Measurements from ENCODE around the gene VCP.

Gene VCP

GRCh38 chr9:35072461-35073278, at the start of gene VCP:
VCP (minus strand) TSS chr9:35072625; CDS start chr9:35072353, 272 bp downstream.
- peak; percentile 100 for DNase-seq (ENCODE audit: low spot score)

- DNase-seq (ENCODE audit: low spot score), result peak; percentile 98
Measured at GRCh38 chr9:35116898-35117551, 44.6 kb upstream of the VCP start.

- DNase-seq (ENCODE audit: low spot score), result no peak
Measured at GRCh38 chr9:35116539-35116897, 44.1 kb upstream of the VCP start.

- DNase-seq (ENCODE audit: low spot score), result peak; percentile 91
Measured at GRCh38 chr9:35115680-35116538, 43.5 kb upstream of the VCP start, which contains the start of gene ATOSB. ATOSB (minus strand) TSS chr9:35115862; CDS start chr9:35108274, 7,588 bp downstream.

GRCh38 chr9:35114840-35115628, 42.6 kb upstream of the VCP start:
- DNase-seq (ENCODE audit: low spot score), result peak; percentile 67

GRCh38 chr9:35114113-35114839, 41.9 kb upstream of the VCP start:
- DNase-seq (ENCODE audit: low spot score), result peak; percentile 88

GRCh38 chr9:35112257-35113020, 40.0 kb upstream of the VCP start:
- DNase-seq (ENCODE audit: low spot score), result no peak

- DNase-seq (ENCODE audit: low spot score), result peak; percentile 100
Measured at GRCh38 chr9:35111001-35111933, 38.8 kb upstream of the VCP start.

- DNase-seq (ENCODE audit: low spot score), result peak; percentile 81
Measured at GRCh38 chr9:35110327-35110761, 37.9 kb upstream of the VCP start.

GRCh38 chr9:35108946-35109575, 36.6 kb upstream of the VCP start:
- DNase-seq (ENCODE audit: low spot score), result no peak

GRCh38 chr9:35108461-35108860, 36.0 kb upstream of the VCP start:
- no peak for DNase-seq (ENCODE audit: low spot score)

GRCh38 chr9:35107297-35108290, 35.2 kb upstream of the VCP start:
- DNase-seq (ENCODE audit: low spot score), result no peak

GRCh38 chr9:35106343-35106730, 33.9 kb upstream of the VCP start:
- DNase-seq (ENCODE audit: low spot score), result no peak

- no peak for DNase-seq (ENCODE audit: low spot score)
Measured at GRCh38 chr9:35105571-35106342, 33.3 kb upstream of the VCP start.

GRCh38 chr9:35105126-35105525, 32.7 kb upstream of the VCP start:
- DNase-seq (ENCODE audit: low spot score), result no peak

GRCh38 chr9:35104586-35104985, 32.2 kb upstream of the VCP start:
- DNase-seq (ENCODE audit: low spot score), result no peak
